PC-9 (cell line): ENCODE results near the gene FCGBP. TPM values are rescaled to one million over a fixed set of nuclear protein-coding genes. Genes with fewer than 3 reads are reported as not detected.

Experiments
- BruUV-seq: library from RNA; stranded (reverse); fragments of 400-500 nt; replicated peaks from 2 replicates; lab custom pipeline; 2021; lab: Mats Ljungman, UMichigan
- CTCF ChIA-PET: fragments of 300-600 bp; sonication (Branson Sonifier 250); formaldehyde crosslinking; loops from one replicate; lab custom pipeline; 2022; ENCODE audit warnings: antibody characterized with exemption; lab: Charles Lee
- POLR2A ChIA-PET: fragments of 300-600 bp; sonication (Branson Sonifier 250); formaldehyde crosslinking; loops from one replicate; lab custom pipeline; 2022; ENCODE audit warnings: antibody characterized with exemption; ENCODE audit not compliant: unreplicated experiment; lab: Charles Lee
- DNase-seq, 2 experiments: peaks; one replicate each; pipeline versions ENCODE4 v3.0.0 to v3.0.0-alpha.2; 2015 to 2022; ENCODE audit warnings: mixed read lengths in 1 of 2
- H2AFZ ChIP-seq: fragments of 200-600 bp; sonication (generic); 2 replicates; pipeline ENCODE4 v1.8.1; 2017; ENCODE audit warnings: antibody characterized with exemption
- H3F3A ChIP-seq: fragments of 200-600 bp; sonication (generic); 2 replicates; pipeline ENCODE4 v1.8.1; 2017; ENCODE audit warnings: antibody characterized with exemption, mild to moderate bottlenecking, low read depth; ENCODE audit not compliant: insufficient read depth
- H3K27ac ChIP-seq: fragments of 200-600 bp; sonication (generic); 2 replicates; pipeline ENCODE4 v1.6.1; 2016; ENCODE audit warnings: mixed run types
- H3K27me3 ChIP-seq: fragments of 200-600 bp; sonication (generic); 2 replicates; pipeline ENCODE4 v1.6.1; 2016; ENCODE audit warnings: low read depth, mixed run types; ENCODE audit not compliant: insufficient read depth
- H3K36me3 ChIP-seq: fragments of 200-600 bp; sonication (generic); 2 replicates; pipeline ENCODE4 v1.6.1; 2016; ENCODE audit warnings: low read depth, mixed run types
- H3K4me1 ChIP-seq: fragments of 200-600 bp; sonication (generic); replicated peaks from 2 replicates; pipeline ENCODE4 v1.6.1; 2016; ENCODE audit warnings: mixed run types; ENCODE audit not compliant: insufficient read depth
- H3K4me2 ChIP-seq: fragments of 200-600 bp; sonication (generic); 2 replicates; pipeline ENCODE4 v1.6.1; 2017; ENCODE audit warnings: mixed run types
- H3K4me3 ChIP-seq: fragments of 200-600 bp; sonication (generic); 2 replicates; pipeline ENCODE4 v1.6.1; 2016; ENCODE audit warnings: mixed run types
- H3K79me2 ChIP-seq: fragments of 200-600 bp; sonication (generic); 2 replicates; pipeline ENCODE4 v1.6.1; 2017; ENCODE audit warnings: low read depth, mixed run types
- H3K9me2 ChIP-seq: fragments of 200-600 bp; sonication (generic); 2 replicates; pipeline ENCODE4 v1.8.1; 2017; ENCODE audit warnings: mild to moderate bottlenecking; ENCODE audit not compliant: insufficient read depth
- H3K9me3 ChIP-seq: fragments of 200-600 bp; sonication (generic); 2 replicates; pipeline ENCODE4 v1.8.1; 2016; ENCODE audit warnings: low read depth; ENCODE audit not compliant: insufficient read depth
- H4K20me1 ChIP-seq: fragments of 200-600 bp; sonication (generic); 2 replicates; pipeline ENCODE4 v1.8.1; 2017; ENCODE audit not compliant: insufficient read depth
- EZH2 ChIP-seq: fragments of 200-600 bp; sonication (generic); IDR thresholded peaks from 2 replicates; pipeline ENCODE4 v1.8.0; 2017; ENCODE audit warnings: antibody characterized with exemption, low read depth
- intact Hi-C: fragments of 100-400 bp; cut with micrococcal nuclease; formaldehyde crosslinking; loops from one replicate; pipeline ENCODE4 v1.10.0; 2022; ENCODE audit not compliant: unreplicated experiment
- total RNA-seq: library from RNA; stranded (reverse); gene quantifications from 2 replicates; pipeline ENCODE4 v1.2.3, GENCODE V29; 2021
- TF ChIP-seq, protein P1 (sequence below): fragments of 200-600 bp; sonication (generic); conservative IDR thresholded peaks from 2 replicates; pipeline ENCODE4 v1.6.1; 2017; ENCODE audit warnings: mixed run types, antibody characterized with exemption, mild to moderate bottlenecking, moderate library complexity

The FCGBP gene
- total RNA-seq, 1 experiment from 2014 or later: 5.8 TPM

DNA sequence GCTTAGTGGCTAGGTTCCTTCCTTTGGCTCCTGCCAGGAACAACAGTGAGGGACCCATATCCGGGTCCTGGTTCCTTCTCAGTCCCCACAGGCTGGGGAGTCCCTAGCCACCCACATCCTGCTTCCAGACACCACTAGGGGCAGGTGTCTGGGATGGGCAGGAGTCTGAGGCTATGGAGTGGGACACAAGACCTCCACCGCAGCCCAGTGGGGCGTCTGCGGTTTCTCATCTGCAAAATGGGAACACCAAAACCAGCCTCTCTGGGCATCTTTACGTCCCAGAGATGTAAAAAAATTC is 879 bp upstream of the FCGBP start:
- intact Hi-C loops: no loop called here
- H3K36me3 ChIP-seq: no peaks in the 10 kb centered on the region
- POLR2A ChIA-PET: no interaction called here
- H4K20me1 ChIP-seq: no peaks in the 10 kb centered on the region
- TF ChIP-seq, protein P1, sequence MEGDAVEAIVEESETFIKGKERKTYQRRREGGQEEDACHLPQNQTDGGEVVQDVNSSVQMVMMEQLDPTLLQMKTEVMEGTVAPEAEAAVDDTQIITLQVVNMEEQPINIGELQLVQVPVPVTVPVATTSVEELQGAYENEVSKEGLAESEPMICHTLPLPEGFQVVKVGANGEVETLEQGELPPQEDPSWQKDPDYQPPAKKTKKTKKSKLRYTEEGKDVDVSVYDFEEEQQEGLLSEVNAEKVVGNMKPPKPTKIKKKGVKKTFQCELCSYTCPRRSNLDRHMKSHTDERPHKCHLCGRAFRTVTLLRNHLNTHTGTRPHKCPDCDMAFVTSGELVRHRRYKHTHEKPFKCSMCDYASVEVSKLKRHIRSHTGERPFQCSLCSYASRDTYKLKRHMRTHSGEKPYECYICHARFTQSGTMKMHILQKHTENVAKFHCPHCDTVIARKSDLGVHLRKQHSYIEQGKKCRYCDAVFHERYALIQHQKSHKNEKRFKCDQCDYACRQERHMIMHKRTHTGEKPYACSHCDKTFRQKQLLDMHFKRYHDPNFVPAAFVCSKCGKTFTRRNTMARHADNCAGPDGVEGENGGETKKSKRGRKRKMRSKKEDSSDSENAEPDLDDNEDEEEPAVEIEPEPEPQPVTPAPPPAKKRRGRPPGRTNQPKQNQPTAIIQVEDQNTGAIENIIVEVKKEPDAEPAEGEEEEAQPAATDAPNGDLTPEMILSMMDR: no peak
- no peak for TF ChIP-seq EZH2
- H3K27ac ChIP-seq: no peak overlapping the region
- CTCF ChIA-PET: no interaction called here
- no peaks in the 10 kb centered on the region for H3K27me3 ChIP-seq
- no peaks in the 10 kb centered on the region; the same call in 1 of the 2 replicates for H3F3A ChIP-seq
- peaks cover under 1% of the 10 kb centered on the region; the same call in 1 of the 2 replicates for H3K9me3 ChIP-seq
- H3K4me1 ChIP-seq: peaks cover 9% of the 10 kb centered on the region; the same call in 1 of the 2 replicates
- no peak overlapping the region for H3K4me2 ChIP-seq
- H3K4me3 ChIP-seq: no peak overlapping the region
- H3K9me2 ChIP-seq: no peaks in the 10 kb centered on the region
- no peak overlapping the region for H2AFZ ChIP-seq
- no peak for DNase-seq
- BruUV-seq: no TSS peak
- H3K79me2 ChIP-seq: no peaks in the 10 kb centered on the region

DNA sequence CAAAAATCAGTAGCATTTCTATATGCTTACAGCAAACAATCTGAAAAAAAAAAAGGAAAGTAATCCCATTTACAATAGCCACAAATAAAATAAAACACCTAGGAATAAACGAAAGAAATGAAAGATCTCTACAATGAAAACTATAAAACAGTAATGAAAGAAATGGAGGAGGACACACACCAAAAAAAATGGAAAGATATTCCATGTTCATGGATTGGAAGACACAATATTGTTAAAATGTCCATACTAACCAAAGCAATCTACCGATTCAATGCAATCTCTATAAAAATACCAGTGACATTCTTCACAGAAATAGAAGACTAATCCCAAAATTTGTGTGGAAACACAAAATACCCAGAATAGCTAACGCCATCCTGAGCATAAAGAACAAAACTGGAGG is 4.7 kb downstream of the FCGBP start:
- intact Hi-C loops: no loop called here
- Histone ChIP-seq H3K27ac (no peak overlapping the region), H3K27me3 (no peaks in the 10 kb centered on the region), H2AFZ (no peak overlapping the region), H3K9me2 (no peaks in the 10 kb centered on the region), H3K79me2 (no peaks in the 10 kb centered on the region), H3K9me3 (no peaks in the 10 kb centered on the region), H3K4me2 (no peak overlapping the region), H3F3A (no peaks in the 10 kb centered on the region), H3K4me3 (no peak overlapping the region), H3K4me1 (peaks cover 9% of the 10 kb centered on the region; the same call in 1 of the 2 replicates), H3K36me3 (no peaks in the 10 kb centered on the region), H4K20me1 (no peaks in the 10 kb centered on the region)
- POLR2A ChIA-PET: interaction anchor here (0.9 kb wide), 1 partner anchor 32 kb away, joined by 8 read pairs; no protein-coding TSS in a partner anchor
- no peak for DNase-seq
- CTCF ChIA-PET: no interaction called here
- BruUV-seq: no TSS peak
- TF ChIP-seq, protein P1: no peak
- no peak for TF ChIP-seq EZH2

DNA sequence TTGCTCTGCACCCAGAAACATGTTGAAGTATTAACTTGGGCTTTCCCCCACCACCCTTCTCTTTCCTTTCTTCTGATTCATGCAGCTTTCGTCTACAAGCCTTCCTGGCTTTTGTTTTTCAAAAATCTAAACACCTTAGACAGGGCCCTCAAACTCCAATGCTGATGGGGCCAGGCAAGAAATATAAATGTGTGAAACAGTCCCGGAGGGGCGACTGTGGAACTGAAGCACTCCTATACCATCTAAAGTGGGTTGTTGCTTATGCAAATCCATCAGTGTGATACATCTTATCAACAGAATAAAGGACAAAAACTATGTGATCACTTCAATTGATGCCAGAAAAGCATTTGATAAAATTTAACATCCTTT is 6.1 kb downstream of the FCGBP start:
- CTCF ChIA-PET: no interaction called here
- no peaks in the 10 kb centered on the region for H4K20me1 ChIP-seq
- intact Hi-C loops: no loop called here
- no peaks in the 10 kb centered on the region for H3K36me3 ChIP-seq
- TF ChIP-seq, protein P1: no peak
- TF ChIP-seq EZH2: no peak
- no peak overlapping the region for H3K4me3 ChIP-seq
- no peak overlapping the region for H3K27ac ChIP-seq
- H2AFZ ChIP-seq: no peak overlapping the region
- H3K4me2 ChIP-seq: no peak overlapping the region
- H3K27me3 ChIP-seq: no peaks in the 10 kb centered on the region
- BruUV-seq: no TSS peak
- DNase-seq: no peak
- no peaks in the 10 kb centered on the region for H3K9me3 ChIP-seq
- no peaks in the 10 kb centered on the region for H3K9me2 ChIP-seq
- peaks cover 9% of the 10 kb centered on the region; the same call in 1 of the 2 replicates for H3K4me1 ChIP-seq
- no peaks in the 10 kb centered on the region for H3K79me2 ChIP-seq
- H3F3A ChIP-seq: no peaks in the 10 kb centered on the region
- POLR2A ChIA-PET: no interaction called here
